HepG2 (cell line): ENCODE results near the gene PPP1R9A. TPM values are rescaled to one million over a fixed set of nuclear protein-coding genes. Genes with fewer than 3 reads are reported as not detected.

Source experiments
- ATAC-seq: fragments of 200-7000 bp; cut with Tn5 transposase; 3 replicates; pipeline ENCODE4 v1.9.1; 2020; ENCODE audit warnings: mild to moderate bottlenecking, moderate library complexity
- BruUV-seq: library from RNA; stranded (reverse); fragments of 400-500 nt; replicated peaks from 2 replicates; lab custom pipeline; 2021; lab: Mats Ljungman, UMichigan
- CTCF ChIA-PET: fragments of 300-600 bp; formaldehyde crosslinking; extraction: SDS; loops from one replicate; lab custom pipeline; 2021; ENCODE audit warnings: low total read pairs, inconsistent platforms, low intra/inter-chr PET ratio; lab: Yijun Ruan, JAX
- POLR2A ChIA-PET: fragments of 350-600 bp; sonication (Branson Sonifier 250); formaldehyde crosslinking; loops from one replicate; lab custom pipeline; 2020; ENCODE audit warnings: antibody characterized with exemption, inconsistent platforms; lab: Yijun Ruan, JAX
- DNase-seq: peaks from one replicate; pipeline ENCODE4 v3.0.0-alpha.2; 2015; ENCODE audit warnings: low spot score
- FAIRE-seq: peaks from 3 replicates; lab custom pipeline; 2011; peaks lifted over from hg19 to GRCh38; lab: Jason Lieb, UNC
- H2AFZ ChIP-seq: one replicate; pipeline ENCODE4 v1.6.1; 2011; ENCODE audit warnings: low read length, inconsistent platforms
- H3K27ac ChIP-seq: fragments of 300-600 bp; 3 replicates; pipeline ENCODE4 v1.8.0; 2011; ENCODE audit warnings: mixed run types, mild to moderate bottlenecking, mixed read lengths, low read length, inconsistent platforms; ENCODE audit not compliant: insufficient read depth; ENCODE audit errors: extremely low read length
- H3K27me3 ChIP-seq, 2 experiments: fragments of 200-600 bp in 1 of 2; 2 replicates in 1 of 2; 3 replicates in 1 of 2; pipeline versions ENCODE4 v1.6.0 to v1.8.0; 2011; ENCODE audit warnings: low read length in 2 of 2, mild to moderate bottlenecking in 2 of 2, moderate library complexity in 2 of 2, inconsistent platforms in 1 of 2; ENCODE audit not compliant: insufficient read depth in 2 of 2, control insufficient read depth in 1 of 2
- H3K36me3 ChIP-seq, 2 experiments: fragments of 200-600 bp in 1 of 2; replicated peaks in 1 of 2; 2 replicates in 1 of 2; 3 replicates in 1 of 2; pipeline versions ENCODE4 v1.5.1 to v1.8.0; 2011; ENCODE audit warnings: low read length in 2 of 2, inconsistent platforms in 1 of 2; ENCODE audit not compliant: insufficient read depth in 2 of 2, control insufficient read depth in 1 of 2
- H3K4me1 ChIP-seq: 2 replicates; pipeline ENCODE4 v1.5.1; 2012; ENCODE audit warnings: low read length, inconsistent platforms; ENCODE audit not compliant: insufficient read depth
- H3K4me2 ChIP-seq: 2 replicates; pipeline ENCODE4 v1.6.0; 2011; ENCODE audit warnings: low read depth, low read length, inconsistent platforms
- H3K4me3 ChIP-seq, 3 experiments: fragments of 200-600 bp in 1 of 3; sonication (generic), shearing (Covaris generic) in 1 of 3; replicated peaks in 1 of 3; 2 replicates each; pipeline ENCODE4 v1.5.1; 2011 to 2016; ENCODE audit warnings: low read length in 3 of 3, inconsistent platforms in 2 of 3, low read depth in 2 of 3, mild to moderate bottlenecking in 2 of 3, control low read depth in 1 of 3, mixed read lengths in 1 of 3; ENCODE audit not compliant: insufficient read depth in 1 of 3
- H3K79me2 ChIP-seq: one replicate; pipeline ENCODE4 v1.6.1; 2011; ENCODE audit warnings: low read length, inconsistent platforms; ENCODE audit not compliant: insufficient read depth
- H3K9ac ChIP-seq: 2 replicates; pipeline ENCODE4 v1.6.0; 2011; ENCODE audit warnings: mild to moderate bottlenecking, low read depth, low read length, inconsistent platforms; ENCODE audit not compliant: insufficient read depth
- H3K9me3 ChIP-seq: 2 replicates; pipeline ENCODE4 v1.5.1; 2012; ENCODE audit warnings: mild to moderate bottlenecking, low read length
- H4K20me1 ChIP-seq: 2 replicates; pipeline ENCODE4 v1.6.0; 2011; ENCODE audit warnings: inconsistent platforms, mild to moderate bottlenecking, low read length, moderate library complexity; ENCODE audit not compliant: insufficient read depth
- AGO1 ChIP-seq: fragments of 200-400 bp; formaldehyde crosslinking; IDR thresholded peaks from 2 replicates; pipeline ENCODE4 v1.6.1; 2017; ENCODE audit warnings: mild to moderate bottlenecking, low read depth, low read length, moderate library complexity; ENCODE audit not compliant: poor library complexity, severe bottlenecking
- AKAP8 ChIP-seq: sonication (generic); formaldehyde crosslinking; IDR thresholded peaks from 2 replicates; pipeline ENCODE4 v1.5.1; 2020; ENCODE audit warnings: mild to moderate bottlenecking, missing genetic modification reagents
- BORCS8-MEF2B ChIP-seq: sonication (generic); formaldehyde crosslinking; IDR thresholded peaks from 2 replicates; pipeline ENCODE4 v1.8.0; 2022; ENCODE audit warnings: mild to moderate bottlenecking, missing genetic modification reagents
- CEBPB ChIP-seq: IDR thresholded peaks from 2 replicates; pipeline ENCODE4 v1.6.1; 2011; ENCODE audit warnings: low read depth, low read length, improper control_type of control experiment, borderline replicate concordance
- CENPX ChIP-seq: sonication (generic); formaldehyde crosslinking; IDR thresholded peaks from 2 replicates; pipeline ENCODE4 v1.9.0; 2021; ENCODE audit warnings: mild to moderate bottlenecking, missing genetic modification reagents, moderate library complexity
- CHD2 ChIP-seq: IDR thresholded peaks from 2 replicates; pipeline ENCODE4 v1.6.1; 2011; ENCODE audit warnings: low read depth, low read length, improper control_type of control experiment
- CTCF ChIP-seq: sonication (generic); formaldehyde crosslinking; IDR thresholded peaks from 2 replicates; pipeline ENCODE4 v1.5.0; 2020; ENCODE audit warnings: mild to moderate bottlenecking, missing genetic modification reagents, moderate library complexity
- DNMT3B ChIP-seq: conservative IDR thresholded peaks from 2 replicates; pipeline ENCODE4 v1.6.1; 2016; ENCODE audit warnings: missing biosample characterization, control low read depth
- EHMT2 ChIP-seq: fragments of 200-600 bp; sonication (generic); IDR thresholded peaks from 2 replicates; pipeline ENCODE4 v1.7.0; 2017; ENCODE audit warnings: antibody characterized with exemption, low read depth, low read length, borderline replicate concordance
- FOXK2 ChIP-seq: fragments of 450-650 bp; IDR thresholded peaks from 2 replicates; pipeline ENCODE4 v1.6.1; 2016
- MAF1 ChIP-seq: sonication (generic); formaldehyde crosslinking; IDR thresholded peaks from 2 replicates; pipeline ENCODE4 v1.5.0; 2020; ENCODE audit warnings: missing genetic modification reagents, borderline replicate concordance
- MIXL1 ChIP-seq: IDR thresholded peaks from 2 replicates; pipeline ENCODE4 v1.6.1; 2016
- MXD3 ChIP-seq: IDR thresholded peaks from 2 replicates; pipeline ENCODE4 v1.6.1; 2016; ENCODE audit warnings: mild to moderate bottlenecking, missing biosample characterization, missing genetic modification reagents
- SSRP1 ChIP-seq: IDR thresholded peaks from 2 replicates; pipeline ENCODE4 v1.6.1; 2016; ENCODE audit warnings: control low read depth
- ZBTB46 ChIP-seq: sonication (generic); formaldehyde crosslinking; IDR thresholded peaks from 2 replicates; pipeline ENCODE4 v1.4.0; 2020; ENCODE audit warnings: mild to moderate bottlenecking, missing genetic modification reagents, borderline replicate concordance
- ZNF224 ChIP-seq: sonication (generic); formaldehyde crosslinking; IDR thresholded peaks from 2 replicates; pipeline ENCODE4 v1.5.0; 2020; ENCODE audit warnings: mild to moderate bottlenecking, missing genetic modification reagents
- ZNF446 ChIP-seq: sonication (generic); formaldehyde crosslinking; IDR thresholded peaks from 2 replicates; pipeline ENCODE4 v1.5.0; 2020; ENCODE audit warnings: mild to moderate bottlenecking, missing genetic modification reagents
- in situ Hi-C: cut with HindIII; loops from 2 replicates; pipeline ENCODE4 v1.10.0; 2017; ENCODE audit warnings: low pct_unique_long_range_greater_than_20kb; ENCODE audit not compliant: extremely low pct_ligation_motif_present
- intact Hi-C: fragments of 100-400 bp; cut with micrococcal nuclease; formaldehyde crosslinking; loops from one replicate; pipeline ENCODE4 v1.10.0; 2022; ENCODE audit not compliant: unreplicated experiment
- polyA plus RNA-seq, 8 experiments: library from polyadenylated mRNA; depleted of rRNA in 3 of 8; stranded (reverse) in 7 of 8; unstranded in 1 of 8; fragments of >200 nt; fragmentation: Illumina TruSeq in 4 of 8; extraction: Trizol in 4 of 8; gene quantifications; 2 replicates each; pipeline versions ENCODE4 v1.2.1 to v1.2.3, GENCODE V29; 2011 to 2016; ENCODE audit warnings: low read depth in 4 of 8, missing spikeins in 1 of 8, mixed read lengths in 1 of 8; ENCODE audit not compliant: insufficient read depth in 1 of 8
- total RNA-seq, 5 experiments: library from RNA; depleted of rRNA; stranded (reverse); fragments of >200 nt; fragmentation: Illumina TruSeq; extraction: Trizol; gene quantifications; 2 replicates each; pipeline ENCODE4 v1.2.3, GENCODE V29; 2016; ENCODE audit warnings: low read depth in 1 of 5

The PPP1R9A gene
- total and polyA plus RNA-seq, 2 of the 13 experiments (the other 11 are each of a cell fraction or from before 2014, with no cell fraction given), result 11.4 to 31.9 TPM

- no peak overlapping the region for H3K27ac ChIP-seq
- FAIRE-seq, result peak; percentile 49
- H3K4me3 ChIP-seq, result no peak overlapping the region
- H3K36me3 ChIP-seq, result no peaks in the 10 kb centered on the region
- ChIA-PET CTCF (no interaction called here), POLR2A (no interaction called here)
- intact Hi-C loops, result no loop called here
- peaks cover 25% of the 10 kb centered on the region for H3K79me2 ChIP-seq
- no peak overlapping the region for H3K9ac ChIP-seq
- no peaks in the 10 kb centered on the region for H3K27me3 ChIP-seq
- no TSS peak for BruUV-seq
- no peak for DNase-seq
- no peak for ATAC-seq
- H2AFZ ChIP-seq, result no peak overlapping the region
- H3K9me3 ChIP-seq, result no peaks in the 10 kb centered on the region
- no peak for TF ChIP-seq AGO1
- TF ChIP-seq FOXK2, result no peak
- no peak for TF ChIP-seq MIXL1 (CRISPR knock-in tag)
- no peak for TF ChIP-seq CENPX (CRISPR knock-in tag)
- TF ChIP-seq EHMT2, result no peak
- TF ChIP-seq SSRP1 (CRISPR knock-in tag), result no peak
- TF ChIP-seq AKAP8, result no peak
- TF ChIP-seq CHD2, result no peak
- TF ChIP-seq MXD3 (CRISPR knock-in tag), result no peak
- TF ChIP-seq BORCS8-MEF2B (CRISPR knock-in tag), result no peak
- no peak for TF ChIP-seq ZNF446 (CRISPR knock-in tag)
- TF ChIP-seq CTCF (CRISPR knock-in tag), result no peak
- no peak for TF ChIP-seq MAF1
- TF ChIP-seq ZBTB46 (CRISPR knock-in tag), result no peak
- no peak for TF ChIP-seq DNMT3B
- TF ChIP-seq CEBPB, result no peak
- no peak for TF ChIP-seq ZNF224 (CRISPR knock-in tag)
- TF ChIP-seq, all 625 proteins: peak for 0
- in situ Hi-C loops, result no loop called here
- Histone ChIP-seq H3K4me1 (peaks cover 48% of the 10 kb centered on the region), H4K20me1 (no peaks in the 10 kb centered on the region), H3K4me2 (peak overlapping the region; percentile 8; the same call in 1 of the 2 replicates)
Measured at GRCh38 chr7:94996369-94996768, 89.0 kb downstream of the PPP1R9A start.
